ENCODE measurements around the gene KRTAP5-2. TPM values are rescaled to one million over a fixed set of nuclear protein-coding genes. Genes with fewer than 3 reads are reported as not detected.
A peak's percentile ranks its signal among the peaks of the same experiment; 100 is the strongest.
"Not testable (repeated sequence)": the region's sequence is repeated elsewhere in the genome, so short reads cannot be mapped to it uniquely, and the experiment has no call there.

KRTAP5-2 gene
- total and polyA plus RNA-seq, 7 donors, result not detected

- WGBS, 3 donors, result 89 to 96% (median 90%) methylated on average over 9 of the region's 9 CpGs
- Histone ChIP-seq H3K36me3 (ENCODE audit: insufficient read depth in 1 of 2, low read depth in 1 of 2) (no peaks in the 10 kb centered on the region), H3K4me3 (no peak overlapping the region), H3K27me3 (ENCODE audit: insufficient read depth in 3 of 3, low read length in 2 of 3) (no peaks in the 10 kb centered on the region), H3K9me3 (peaks cover 9% of the 10 kb centered on the region), H3K4me1 (peaks cover 8% of the 10 kb centered on the region), H3K27ac (no peak overlapping the region)
- ATAC-seq (no peak), DNase-seq (no peak)
- TF ChIP-seq CTCF (IDR thresholded peaks at IDR 0.05), result no peak
- intact Hi-C loops (cut with DNase I), result no loop called here
These were observed 16.1 kb downstream of the KRTAP5-2 start for GRCh38 chr11:1581976-1582375.

- no peak for DNase-seq
- intact Hi-C loops (cut with DNase I), result loop anchor here (5.0 to 10.0 kb wide), 2 partner anchors 372 to 375 kb away; no protein-coding TSS in a partner anchor
These were observed 21.3 kb downstream of the KRTAP5-2 start for GRCh38 chr11:1576825-1577224.

GRCh38 chr11:1575756-1576155, 22.3 kb downstream of the KRTAP5-2 start:
- not testable (repeated sequence) for H3K9me3 ChIP-seq; H3K36me3 ChIP-seq (ENCODE audit: insufficient read depth in 1 of 2, low read depth in 1 of 2); DNase-seq; H3K27me3 ChIP-seq (ENCODE audit: insufficient read depth in 3 of 3, low read length in 2 of 3); H3K27ac ChIP-seq; H3K4me3 ChIP-seq; H3K4me1 ChIP-seq; ATAC-seq
- intact Hi-C loops (cut with DNase I), result loop anchor here (2.0 to 10.0 kb wide), 3 partner anchors 29 to 373 kb away; no protein-coding TSS in a partner anchor
- 91 to 92% (median 92%) methylated on average over 16 of the region's 16 CpGs for WGBS, 3 donors

More at GRCh38 chr11:1576825-1577224, 21.3 kb downstream of the KRTAP5-2 start:
- no peak for ATAC-seq
- no peak overlapping the region for H3K4me3 ChIP-seq
- H3K27me3 ChIP-seq (ENCODE audit: insufficient read depth in 3 of 3, low read length in 2 of 3), result no peaks in the 10 kb centered on the region
- WGBS, 3 donors, result 77 to 82% (median 77%) methylated on average over 6 of the region's 6 CpGs
- no peaks in the 10 kb centered on the region for H3K4me1 ChIP-seq
- no peak for TF ChIP-seq CTCF (IDR thresholded peaks at IDR 0.05)
- no peak overlapping the region for H3K27ac ChIP-seq
- H3K9me3 ChIP-seq, result peaks cover 9% of the 10 kb centered on the region
- no peaks in the 10 kb centered on the region for H3K36me3 ChIP-seq (ENCODE audit: insufficient read depth in 1 of 2, low read depth in 1 of 2)

- H3K9me3 ChIP-seq, result peaks cover 9% of the 10 kb centered on the region
- H3K27ac ChIP-seq, result no peak overlapping the region
- ATAC-seq, result no peak
- peak overlapping the region; percentile 72 for H3K4me3 ChIP-seq
- H3K27me3 ChIP-seq (ENCODE audit: insufficient read depth in 3 of 3, low read length in 2 of 3), result no peaks in the 10 kb centered on the region
- no peaks in the 10 kb centered on the region for H3K36me3 ChIP-seq (ENCODE audit: insufficient read depth in 1 of 2, low read depth in 1 of 2)
- DNase-seq, result no peak
- intact Hi-C loops (cut with DNase I), result loop anchor here (1.0 to 10.0 kb wide), 7 partner anchors 28 to 373 kb away; no protein-coding TSS in a partner anchor
- WGBS, 3 donors, result 10 to 19% (median 12%) methylated on average over 7 of the region's 7 CpGs
- peaks cover 5% of the 10 kb centered on the region for H3K4me1 ChIP-seq
- no peak for TF ChIP-seq CTCF (IDR thresholded peaks at IDR 0.05)
These were observed 23.2 kb downstream of the KRTAP5-2 start for GRCh38 chr11:1574933-1575242.

- peaks cover 9% of the 10 kb centered on the region for H3K9me3 ChIP-seq
- intact Hi-C loops (cut with DNase I), result loop anchor here (1.0 to 10.0 kb wide), 6 partner anchors 28 to 370 kb away; no protein-coding TSS in a partner anchor
- peak; percentile 95 for TF ChIP-seq CTCF (IDR thresholded peaks at IDR 0.05)
- no peaks in the 10 kb centered on the region for H3K27me3 ChIP-seq (ENCODE audit: insufficient read depth in 3 of 3, low read length in 2 of 3)
- H3K4me3 ChIP-seq, result peak overlapping the region; percentile 72
- H3K4me1 ChIP-seq, result peaks cover 5% of the 10 kb centered on the region
- no peaks in the 10 kb centered on the region for H3K36me3 ChIP-seq (ENCODE audit: insufficient read depth in 1 of 2, low read depth in 1 of 2)
- H3K27ac ChIP-seq, result peak overlapping the region; percentile 91
- WGBS, 3 donors, result 1 to 4% (median 2%) methylated on average over 47 to 64 of the region's 64 CpGs
- peak in 1 of 2 donors; percentile 77 for DNase-seq
- ATAC-seq, result peak; percentile 53 to 67 (median 63)
These were observed 23.7 kb downstream of the KRTAP5-2 start for GRCh38 chr11:1574238-1574932.

Data from psoas muscle (tissue), 8 donors.